Lower leg skin (tissue), 3 donors: ENCODE data around the gene SNRPN.

Experiments used
- POLR2A ChIP-seq, 2 donors: fragments of 450-650 bp; IDR thresholded peaks; one replicate each; pipeline ENCODE4 v1.6.1; 2016 to 2017; ENCODE audit warnings: antibody characterized with exemption in 2 of 2, mild to moderate bottlenecking in 1 of 2, moderate library complexity in 1 of 2
- TF ChIP-seq, protein P1 (sequence below), 3 donors: fragments of 450-650 bp; IDR thresholded peaks; one replicate each; pipeline ENCODE4 v1.5.1; 2016; ENCODE audit warnings: antibody characterized with exemption in 3 of 3, mild to moderate bottlenecking in 3 of 3, moderate library complexity in 2 of 3

DNA sequence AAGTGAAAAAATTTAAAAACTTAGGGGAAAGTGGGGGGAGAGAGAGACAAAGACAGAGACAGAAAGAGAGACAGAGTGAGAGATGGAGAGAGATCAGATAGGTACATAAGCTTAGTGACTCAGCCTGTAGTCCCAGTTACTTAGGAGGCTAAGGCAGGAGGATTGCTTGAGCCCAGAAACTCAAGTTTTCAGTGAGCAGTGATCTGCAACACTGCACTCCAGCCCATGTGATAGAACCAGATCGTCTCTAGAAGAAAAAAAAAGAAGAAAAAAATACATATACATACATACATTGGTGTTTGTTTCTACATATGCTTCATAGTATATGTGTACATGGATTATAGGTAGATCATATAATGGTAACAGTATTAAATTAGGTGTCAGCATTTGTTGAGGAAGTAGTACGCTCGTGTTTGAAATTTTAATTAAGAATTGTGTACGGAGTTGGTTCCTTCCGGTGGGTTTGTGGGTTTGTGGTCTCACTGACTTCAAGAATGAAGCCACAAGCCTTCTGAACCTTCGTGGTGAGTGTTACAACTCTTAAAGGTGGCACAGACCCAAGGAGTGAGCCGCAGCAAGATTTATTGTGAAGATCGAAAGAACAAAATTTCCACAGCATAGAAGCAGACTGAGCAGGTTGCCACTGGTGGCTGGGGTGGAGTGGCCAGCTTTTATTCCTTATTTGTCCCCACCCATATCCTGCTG is 38.3 kb upstream of the SNRPN start:
- TF ChIP-seq, protein P1, sequence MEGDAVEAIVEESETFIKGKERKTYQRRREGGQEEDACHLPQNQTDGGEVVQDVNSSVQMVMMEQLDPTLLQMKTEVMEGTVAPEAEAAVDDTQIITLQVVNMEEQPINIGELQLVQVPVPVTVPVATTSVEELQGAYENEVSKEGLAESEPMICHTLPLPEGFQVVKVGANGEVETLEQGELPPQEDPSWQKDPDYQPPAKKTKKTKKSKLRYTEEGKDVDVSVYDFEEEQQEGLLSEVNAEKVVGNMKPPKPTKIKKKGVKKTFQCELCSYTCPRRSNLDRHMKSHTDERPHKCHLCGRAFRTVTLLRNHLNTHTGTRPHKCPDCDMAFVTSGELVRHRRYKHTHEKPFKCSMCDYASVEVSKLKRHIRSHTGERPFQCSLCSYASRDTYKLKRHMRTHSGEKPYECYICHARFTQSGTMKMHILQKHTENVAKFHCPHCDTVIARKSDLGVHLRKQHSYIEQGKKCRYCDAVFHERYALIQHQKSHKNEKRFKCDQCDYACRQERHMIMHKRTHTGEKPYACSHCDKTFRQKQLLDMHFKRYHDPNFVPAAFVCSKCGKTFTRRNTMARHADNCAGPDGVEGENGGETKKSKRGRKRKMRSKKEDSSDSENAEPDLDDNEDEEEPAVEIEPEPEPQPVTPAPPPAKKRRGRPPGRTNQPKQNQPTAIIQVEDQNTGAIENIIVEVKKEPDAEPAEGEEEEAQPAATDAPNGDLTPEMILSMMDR (IDR thresholded peaks at IDR 0.05): no peak
- TF ChIP-seq POLR2A (IDR thresholded peaks at IDR 0.05): no peak
